Putamen (tissue), 1 donor: ENCODE results near the gene FOXL2.

Experiments used
- DNase-seq: peaks from one replicate; pipeline ENCODE4 v3.0.0-alpha.2; 2016; ENCODE audit warnings: low spot score

Gene FOXL2

DNA sequence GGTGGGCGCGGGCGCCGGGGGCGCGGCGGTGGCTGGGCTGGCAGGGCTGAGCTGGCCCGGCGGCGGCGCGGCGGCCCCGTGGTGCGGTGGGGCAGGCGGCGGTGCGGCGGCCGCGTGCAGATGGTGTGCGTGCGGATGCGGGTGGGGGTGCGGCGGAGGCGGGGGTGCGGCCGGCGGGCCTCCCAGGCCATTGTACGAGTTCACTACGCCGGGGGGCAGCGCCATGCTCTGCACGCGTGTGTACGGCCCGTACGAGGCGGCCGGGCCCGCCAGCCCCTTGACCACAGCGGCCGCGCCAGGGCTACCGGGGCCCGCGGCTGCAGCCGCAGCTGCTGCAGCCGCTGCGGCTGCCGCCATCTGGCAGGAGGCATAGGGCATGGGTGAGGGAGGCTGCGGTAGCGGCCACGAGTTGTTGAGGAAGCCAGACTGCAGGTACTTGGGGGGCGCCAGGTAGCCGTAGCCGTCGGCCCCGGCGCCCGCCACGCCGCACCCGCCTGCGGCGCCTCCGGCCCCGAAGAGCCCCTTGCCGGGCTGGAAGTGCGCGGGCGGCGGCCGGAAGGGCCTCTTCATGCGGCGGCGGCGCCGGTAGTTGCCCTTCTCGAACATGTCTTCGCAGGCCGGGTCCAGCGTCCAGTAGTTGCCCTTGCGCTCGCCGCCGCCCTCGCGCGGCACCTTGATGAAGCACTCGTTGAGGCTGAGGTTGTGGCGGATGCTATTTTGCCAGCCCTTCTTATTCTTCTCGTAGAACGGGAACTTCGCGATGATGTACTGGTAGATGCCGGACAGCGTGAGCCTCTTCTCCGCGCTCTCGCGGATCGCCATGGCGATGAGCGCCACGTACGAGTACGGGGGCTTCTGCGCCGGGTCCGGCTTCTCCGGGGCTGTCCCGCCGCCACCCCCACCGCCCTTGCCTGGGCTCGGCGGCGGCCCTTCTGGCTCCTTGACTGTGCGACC lies 951 bp downstream of the FOXL2 start:
- no peak for DNase-seq

DNA sequence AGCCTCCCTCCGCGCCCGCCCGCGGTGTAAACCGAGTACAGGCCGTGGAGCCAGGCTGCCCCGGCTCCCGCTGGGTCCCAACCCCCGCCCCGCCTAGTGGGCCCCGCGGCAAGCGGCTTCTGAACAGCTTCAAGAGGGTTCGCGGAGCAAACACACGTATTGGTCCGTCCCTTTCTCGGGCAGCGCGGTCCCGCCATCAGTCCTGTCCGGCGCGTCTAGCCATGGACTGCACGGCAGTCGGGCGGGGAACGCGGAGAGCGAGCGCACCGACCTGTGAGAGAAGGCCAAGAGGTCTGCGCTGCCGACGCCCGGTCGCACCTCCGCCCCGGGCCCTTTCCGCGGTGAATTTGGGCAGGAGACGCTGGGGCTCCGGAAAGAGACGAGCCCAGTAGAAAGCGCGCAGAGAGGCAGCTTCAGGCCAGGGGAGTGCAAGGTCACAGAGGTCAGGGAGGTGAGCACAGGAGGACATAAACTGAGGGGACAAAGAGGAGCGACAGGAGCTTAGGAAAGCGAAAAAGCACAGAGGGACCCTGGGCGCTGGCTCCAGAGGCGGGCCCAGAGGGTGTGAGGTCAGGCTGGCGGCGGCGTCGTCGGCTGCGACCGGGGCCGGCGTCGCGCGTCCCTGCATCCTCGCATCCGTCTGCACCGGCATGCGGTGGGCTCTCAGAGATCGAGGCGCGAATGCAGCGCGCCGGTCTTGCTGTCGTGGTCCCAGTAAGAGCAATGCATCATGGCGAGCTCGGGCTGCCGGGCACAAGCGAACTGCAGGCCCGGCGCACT lies 1.8 kb downstream of the FOXL2 start:
- no peak for DNase-seq

DNA sequence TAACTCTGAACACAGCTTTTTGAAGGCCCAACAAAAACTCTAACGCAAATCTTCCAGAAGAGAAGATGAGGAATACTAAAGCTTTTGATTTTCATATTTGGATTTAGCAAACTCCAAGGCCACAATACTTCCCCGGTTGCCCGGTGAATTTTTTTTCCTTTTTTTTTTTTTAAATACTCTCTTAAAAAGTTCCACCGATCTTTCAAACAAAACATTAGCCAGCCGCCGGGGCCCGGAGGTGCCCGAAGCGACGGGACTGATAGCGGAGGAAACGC lies 2.3 kb downstream of the FOXL2 start:
- no peak for DNase-seq

DNA sequence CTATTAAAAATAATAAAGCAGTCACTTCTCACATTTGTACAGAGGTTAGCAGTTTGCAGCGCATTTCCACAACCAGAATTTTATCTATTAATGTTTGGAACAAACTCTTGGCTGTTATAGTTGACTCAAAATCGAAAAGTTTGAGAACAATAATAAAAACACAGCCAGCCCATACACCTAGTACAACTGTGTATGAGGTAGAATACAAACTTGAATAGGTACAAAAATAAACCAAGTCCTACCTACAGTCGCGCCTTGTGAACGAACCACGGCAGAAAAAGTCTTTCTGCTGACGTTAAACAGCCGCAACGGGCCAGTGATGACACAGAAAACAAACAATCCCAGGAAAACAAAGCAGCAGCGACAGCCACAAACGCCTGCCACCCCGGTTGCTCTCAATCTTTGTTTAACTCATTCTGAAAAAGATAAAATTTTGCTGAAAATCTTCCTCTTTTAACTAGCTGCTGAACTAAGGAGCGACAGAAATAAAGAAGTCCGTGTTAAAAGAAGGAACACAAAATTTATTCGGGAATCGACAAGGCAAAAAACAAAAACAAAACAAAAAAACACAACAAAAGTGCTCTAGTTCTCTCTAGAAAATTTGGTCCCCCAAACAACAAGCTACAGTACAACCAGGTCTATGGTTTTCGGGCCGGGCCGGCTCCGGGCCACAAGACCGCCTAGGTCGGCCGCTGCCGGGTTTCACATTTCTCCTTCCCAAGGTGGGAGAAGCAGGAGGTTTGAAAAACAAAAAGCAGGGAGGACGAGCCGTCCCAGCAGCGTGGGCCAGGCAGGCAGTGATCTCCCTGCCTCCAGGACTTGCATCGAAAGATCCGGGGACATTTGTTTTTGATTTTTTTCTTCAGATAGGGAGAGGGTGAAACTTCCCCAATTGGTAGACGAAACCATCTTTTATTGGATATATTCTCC lies 2.9 kb downstream of the FOXL2 start:
- no peak for DNase-seq

DNA sequence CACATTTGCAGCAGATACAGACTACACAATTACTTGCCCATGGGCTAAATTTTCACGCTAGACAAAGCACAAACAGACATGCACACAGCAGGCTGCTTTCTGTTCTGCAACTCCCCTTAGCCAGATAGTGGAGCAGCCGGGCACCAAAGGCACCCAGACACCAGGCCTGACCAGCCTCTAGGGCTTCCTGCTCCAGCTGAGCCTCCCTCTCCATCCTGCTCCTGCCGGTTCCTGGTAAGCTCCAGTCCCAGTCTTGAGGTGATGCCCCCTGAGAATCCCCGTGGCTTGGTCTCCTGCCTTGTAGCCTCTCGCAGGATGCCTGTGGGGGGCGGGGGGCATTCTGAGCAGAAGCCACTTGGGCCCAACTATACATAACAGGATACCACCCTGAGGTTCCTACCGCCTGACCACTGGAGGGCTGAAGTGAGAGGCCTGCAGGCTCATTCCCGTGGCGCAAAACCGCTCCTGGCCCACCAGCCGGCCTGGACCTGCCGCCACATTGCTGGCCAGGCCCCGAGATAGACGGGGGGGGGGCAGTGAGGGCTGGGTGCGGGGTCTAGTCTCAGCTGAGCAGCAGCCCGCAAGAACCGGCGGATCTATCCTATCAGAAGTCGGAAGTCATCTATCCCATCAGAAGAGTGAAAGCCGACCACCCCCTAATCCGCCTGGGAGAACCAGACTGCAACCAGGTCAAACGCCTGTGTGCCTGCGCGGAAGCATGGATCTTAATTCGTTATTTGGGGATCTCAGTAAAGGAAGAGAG lies 3.9 kb downstream of the FOXL2 start:
- DNase-seq: no peak

DNA sequence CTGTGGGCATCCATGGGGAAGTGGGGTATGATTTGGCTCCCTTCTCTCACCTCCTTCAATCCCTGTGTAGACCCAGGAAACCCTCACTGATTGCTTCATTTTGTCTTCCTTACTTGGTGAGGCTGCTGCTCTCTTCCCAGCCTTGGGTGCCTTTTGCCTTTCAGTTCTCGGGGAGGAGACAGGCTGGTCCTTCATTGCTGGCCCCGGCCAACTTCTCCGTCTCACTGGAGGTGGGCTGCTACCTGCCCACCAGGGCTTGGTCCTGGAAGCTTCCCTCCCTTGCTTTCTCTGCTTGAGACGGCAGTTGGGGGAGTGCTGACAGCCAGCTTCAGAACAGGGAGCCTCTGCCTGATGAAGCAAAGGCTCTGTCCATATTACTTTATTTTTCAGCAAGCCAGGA lies 4.7 kb downstream of the FOXL2 start:
- no peak for DNase-seq

DNA sequence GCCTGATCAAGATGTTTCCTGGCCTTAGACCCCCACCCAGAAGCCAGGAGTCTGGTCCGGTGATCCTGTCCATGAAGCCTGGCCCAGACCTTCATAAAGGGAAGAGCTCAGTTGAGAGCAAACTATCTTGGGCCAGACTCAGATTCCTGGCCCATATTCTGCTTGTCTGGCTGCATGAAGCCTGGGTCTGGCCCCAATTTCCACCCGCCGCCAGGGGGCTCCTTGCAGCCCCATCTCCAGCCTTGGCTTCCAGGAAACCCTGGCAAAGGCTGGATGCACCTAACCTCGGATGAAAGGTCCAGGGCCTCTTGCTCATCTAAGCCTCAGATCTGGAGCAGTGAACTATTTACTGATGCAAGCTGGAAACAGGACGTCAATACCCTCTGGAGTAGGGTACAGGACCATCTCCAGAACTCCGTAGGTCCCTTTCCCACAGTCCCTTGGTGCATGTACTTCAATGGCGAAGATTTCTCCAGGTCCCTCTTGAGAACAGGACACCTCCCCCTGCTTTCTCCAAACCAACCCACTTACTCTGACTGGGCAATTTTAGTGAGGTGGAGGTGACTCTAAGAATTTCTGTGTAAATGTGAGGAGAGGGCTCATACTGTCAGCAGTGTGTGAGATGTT lies 5.6 kb downstream of the FOXL2 start:
- no peak for DNase-seq

DNA sequence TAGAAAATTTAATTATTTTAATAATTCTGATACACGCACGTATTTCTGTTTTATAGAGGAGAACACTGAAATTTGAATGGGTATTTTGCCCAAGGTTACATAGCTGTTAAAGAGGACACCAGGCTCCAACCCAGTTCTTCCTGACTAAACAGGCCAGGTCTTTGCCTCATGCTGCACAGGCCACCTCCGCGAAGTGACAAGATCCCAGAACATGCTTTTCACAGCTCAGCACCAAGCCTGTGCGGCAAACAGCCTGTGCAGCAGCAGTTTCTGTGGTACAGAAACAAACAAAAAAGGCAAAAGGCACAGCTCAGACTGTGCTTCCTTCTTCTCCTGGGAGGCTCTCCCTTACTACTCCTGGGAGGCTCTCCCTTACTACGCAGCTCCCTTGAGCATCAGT lies 6.5 kb downstream of the FOXL2 start:
- no peak for DNase-seq

DNA sequence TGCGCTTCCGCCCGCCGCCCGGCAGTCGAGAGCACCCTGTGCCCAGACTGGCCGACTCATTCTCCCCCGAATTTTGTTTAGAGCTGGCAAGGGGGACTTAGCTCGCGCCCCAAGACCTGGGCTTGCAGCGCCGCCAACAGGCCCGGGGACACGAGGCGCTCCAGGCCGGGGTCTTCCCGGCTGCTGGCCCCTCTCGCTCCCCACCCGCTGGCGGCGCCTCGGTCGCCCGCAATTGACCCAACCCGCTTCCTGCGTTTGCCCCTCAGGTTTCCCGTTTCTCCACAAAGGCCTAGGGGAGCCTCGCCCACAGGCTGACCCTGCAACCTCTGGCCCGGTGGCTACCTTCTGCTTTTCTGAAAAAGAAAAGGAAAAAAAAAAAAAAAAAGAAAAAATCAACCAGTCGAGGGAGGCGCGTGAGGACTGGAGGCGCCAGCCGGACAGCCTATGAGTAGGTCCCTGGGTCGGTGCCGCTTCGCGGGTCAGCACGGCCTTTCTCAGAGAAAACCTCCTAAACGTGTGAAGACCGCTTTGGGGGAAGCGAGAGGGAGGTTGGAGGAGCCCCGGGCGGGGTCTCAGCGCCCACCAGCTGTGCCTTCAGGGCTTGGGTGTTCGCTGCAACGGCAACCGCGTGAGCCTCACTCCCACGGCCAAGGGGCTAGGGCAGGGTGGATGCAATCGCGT lies 7.2 kb downstream of the FOXL2 start:
- DNase-seq: no peak

DNA sequence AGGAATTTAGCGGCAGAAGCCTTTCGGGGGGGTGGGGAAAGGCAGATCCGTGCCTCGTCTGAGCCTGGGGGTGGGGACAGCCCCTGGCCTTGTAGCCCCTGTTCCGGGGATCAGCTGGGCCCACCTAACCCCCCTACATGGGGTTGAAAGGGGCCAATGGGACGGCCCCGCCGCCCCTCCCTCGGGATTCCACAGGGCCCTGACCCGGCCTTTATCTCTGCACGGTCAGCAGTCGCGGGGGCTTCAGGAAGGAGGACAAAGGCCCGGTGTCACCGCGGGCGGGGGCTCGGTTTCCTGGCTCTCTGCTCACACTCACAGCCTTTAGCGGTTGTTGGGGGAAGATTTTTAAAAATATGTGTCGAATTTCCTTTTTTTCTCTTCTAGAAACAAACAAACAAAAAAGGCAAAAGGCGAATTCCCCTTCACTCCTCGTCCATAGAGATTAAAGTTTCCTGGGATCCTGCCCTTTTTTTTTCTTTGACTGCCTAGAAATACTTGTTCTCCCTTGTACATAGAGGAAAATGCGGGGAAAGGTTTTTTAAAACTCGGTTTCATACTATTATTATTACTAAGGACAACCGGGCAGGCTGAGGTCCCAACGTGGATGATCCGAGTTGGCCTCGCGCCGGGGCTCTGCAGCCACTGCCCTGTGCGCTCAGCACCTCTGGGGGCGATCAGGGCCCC lies 7.9 kb downstream of the FOXL2 start:
- DNase-seq: no peak

DNA sequence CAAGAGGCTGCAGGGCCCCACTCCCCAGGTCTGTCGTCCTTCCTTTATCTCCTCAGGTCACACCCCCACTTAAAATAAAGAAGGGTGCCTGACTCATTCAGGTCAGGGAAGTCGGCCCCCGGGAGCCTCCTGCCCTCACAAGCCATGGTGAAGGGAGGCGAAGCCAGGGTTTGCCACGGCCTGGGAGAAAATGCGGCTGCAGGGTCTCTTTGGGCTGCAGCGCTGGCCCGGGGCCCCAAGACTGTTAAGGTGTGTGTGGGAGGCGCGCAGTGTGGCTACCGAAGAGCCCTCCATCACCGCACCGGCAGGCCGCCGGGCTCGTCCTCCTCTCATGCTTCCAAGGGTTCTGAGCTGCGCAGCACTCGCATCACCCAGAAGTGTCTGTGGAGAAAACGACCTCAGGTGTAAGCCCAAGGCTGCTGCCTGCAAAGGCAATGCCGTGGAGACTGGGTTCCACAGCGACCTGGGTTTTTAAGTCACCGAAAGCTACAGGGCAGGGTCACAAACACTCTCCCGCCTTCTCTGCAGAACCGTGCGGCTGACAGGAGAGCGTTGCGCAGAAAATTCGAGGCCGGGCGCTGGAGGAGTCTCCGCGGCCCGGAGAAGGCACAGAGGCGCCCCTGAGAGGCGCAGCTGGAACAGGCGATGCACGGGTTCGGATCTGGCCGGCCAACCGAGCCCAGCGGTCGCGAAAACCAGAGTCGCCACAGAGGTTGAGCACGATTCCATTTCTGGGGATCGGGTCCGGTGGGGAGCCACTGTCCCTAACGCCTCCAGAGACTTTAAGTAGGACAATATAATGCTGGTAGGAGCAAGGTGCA lies 8.7 kb downstream of the FOXL2 start:
- DNase-seq: no peak

DNA sequence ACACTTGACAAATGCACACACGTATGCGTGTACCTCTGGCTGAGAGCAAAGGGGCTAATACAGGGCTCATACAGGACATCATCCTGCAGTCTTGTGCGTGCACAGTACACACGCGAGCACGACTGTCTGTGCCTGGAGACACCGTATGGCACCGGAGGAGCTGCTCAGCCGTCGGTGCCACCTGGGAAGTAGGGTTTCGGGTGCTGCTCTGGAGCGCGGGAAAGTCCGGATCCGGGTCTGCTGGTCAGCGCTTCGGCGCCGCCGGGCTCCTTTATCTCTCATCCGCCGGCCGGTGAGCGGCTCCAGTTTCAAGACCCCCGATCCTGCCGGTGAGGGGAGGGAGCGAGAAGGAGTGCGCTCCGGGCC lies 9.3 kb downstream of the FOXL2 start:
- DNase-seq: no peak

DNA sequence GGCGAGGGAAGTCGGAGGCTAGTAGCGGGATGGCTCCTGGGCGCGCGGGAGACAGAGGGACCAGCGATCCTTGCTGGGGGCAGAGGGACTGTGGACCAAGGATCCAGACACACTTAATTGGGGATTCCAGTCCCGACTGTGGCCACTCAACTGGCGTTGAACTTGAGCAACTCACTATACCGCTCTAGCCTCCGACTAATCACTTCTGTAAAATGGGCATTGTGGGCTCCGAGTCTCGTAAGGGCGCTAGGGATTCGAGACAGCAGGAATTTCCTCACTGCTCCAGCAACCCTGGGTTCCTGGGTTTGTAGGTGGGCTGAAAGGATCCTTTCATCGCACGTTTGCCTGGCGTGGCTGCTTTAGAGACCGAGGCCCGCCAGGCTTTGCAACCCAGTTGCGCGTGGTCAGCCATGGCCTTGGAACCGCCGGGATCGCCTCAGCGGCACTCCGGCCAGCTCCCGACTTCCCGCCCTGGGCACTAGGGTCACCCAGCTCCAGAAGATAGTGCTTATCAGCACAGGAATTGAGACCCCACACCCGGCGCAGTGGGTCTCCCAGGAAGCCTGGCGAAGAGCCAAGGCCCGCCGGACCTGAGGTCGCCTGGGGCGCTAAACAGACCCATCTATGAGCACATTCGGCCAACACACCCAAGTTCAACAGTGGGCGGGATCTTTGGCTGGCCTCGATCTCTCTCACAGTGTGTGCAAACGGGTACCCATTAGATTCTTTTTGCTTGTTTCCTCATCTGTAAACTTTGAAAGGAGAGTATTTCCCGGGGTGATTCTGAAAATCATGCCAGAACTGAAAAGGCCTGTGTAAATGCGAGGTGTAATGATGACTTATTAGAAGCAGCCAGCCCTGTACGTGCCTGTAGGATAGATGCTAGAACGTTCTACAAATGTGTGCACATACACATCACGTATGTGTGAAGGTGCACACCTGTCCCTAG lies 9.9 kb downstream of the FOXL2 start:
- DNase-seq: no peak

DNA sequence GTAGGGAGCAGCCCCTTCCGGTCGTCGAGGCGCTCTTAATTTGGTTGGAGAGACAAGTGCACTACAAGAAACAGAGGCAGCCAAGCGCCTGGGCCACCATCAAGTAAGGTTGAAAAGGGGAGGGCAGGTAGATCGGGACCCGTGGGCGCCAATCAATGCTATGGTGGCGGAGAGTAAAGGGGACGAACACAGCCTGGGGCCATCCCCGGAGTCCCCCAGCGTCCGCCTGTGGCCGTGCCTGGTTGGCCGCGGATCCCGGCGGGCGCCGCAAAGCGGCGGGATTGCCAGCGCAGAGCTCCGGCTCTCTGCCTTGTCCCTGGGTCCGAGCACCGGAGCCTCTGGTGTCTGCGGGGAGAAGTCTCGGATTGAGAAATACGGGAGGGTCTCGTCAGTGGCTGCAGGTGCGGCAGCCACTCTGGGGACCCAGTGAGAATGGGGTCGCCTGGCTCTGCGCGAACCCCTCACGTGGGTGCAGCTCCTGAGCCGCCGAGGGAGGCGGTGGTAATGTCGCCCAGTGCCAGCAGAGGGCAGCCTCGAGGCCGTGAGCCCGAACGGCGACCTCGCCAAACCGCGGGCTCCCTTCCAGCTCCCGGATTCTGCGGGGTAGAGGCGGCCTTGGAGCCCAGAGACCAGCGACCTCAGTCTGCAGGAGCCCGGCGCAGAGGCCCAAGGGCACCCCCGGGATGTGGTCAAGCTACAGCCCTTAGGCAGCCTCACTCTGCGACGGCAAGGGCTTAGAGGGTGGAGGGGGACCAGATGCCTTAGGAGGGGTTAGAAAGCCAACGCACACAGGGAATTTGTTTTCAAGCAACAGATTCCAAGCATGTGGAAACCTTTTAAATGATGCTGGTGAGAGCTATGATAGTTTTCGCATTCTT lies 10.8 kb downstream of the FOXL2 start:
- peak; percentile 42 for DNase-seq

DNA sequence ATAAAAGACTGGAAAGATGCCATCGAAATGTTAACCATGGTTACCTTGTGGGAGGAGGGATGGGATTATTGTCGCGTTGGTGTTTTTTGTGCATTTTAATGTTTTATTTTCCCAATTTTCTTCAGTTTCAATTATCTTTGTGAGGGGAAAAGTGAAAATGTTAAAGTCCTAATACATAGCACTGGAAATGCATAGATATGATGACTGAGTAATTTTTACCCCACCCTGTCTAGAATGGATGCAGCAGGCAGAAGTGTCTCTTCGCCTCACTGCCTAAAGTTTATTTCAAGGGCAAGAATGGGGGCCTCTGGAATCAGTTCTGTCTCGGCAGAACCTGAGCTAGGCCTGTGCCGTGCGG lies 11.5 kb downstream of the FOXL2 start:
- DNase-seq: no peak

DNA sequence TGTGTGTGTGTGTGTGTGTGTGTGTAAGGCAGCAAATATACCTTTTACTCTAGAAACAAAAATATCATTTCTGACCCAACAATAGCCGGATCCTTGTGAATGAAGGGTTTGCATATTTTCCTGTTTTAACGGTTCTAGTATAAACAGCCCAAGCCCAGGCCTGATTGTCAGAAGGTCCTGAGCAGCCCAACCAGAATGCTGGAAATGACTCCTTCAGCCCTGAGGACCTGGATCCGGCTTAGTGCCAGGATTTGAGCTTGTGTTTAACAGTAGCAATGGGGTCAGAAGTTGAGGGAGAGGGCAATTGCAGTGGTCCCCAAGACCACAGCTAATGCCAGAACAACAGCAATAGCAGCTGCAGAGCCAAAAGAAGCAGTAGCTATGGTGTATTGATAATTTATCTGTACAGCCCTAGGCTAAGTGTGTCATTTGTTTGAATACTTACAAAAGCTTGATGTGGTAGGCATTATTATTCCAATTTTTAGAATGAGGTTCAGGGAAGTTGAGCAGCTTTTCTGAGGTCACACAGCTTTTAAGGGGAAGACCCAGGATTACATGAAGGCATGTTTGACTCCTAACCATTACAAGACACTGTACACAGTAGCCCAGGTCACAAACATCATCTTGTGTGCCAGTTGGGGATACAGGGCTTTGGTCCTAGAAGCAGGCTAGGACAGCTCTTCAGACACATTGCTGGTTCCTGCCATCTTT lies 12.8 kb downstream of the FOXL2 start:
- no peak for DNase-seq
